ENCODE results near the gene LRRK1.

The LRRK1 gene

GRCh38 chr15:101108791-101109190 lies 189.6 kb downstream of the LRRK1 start:
- Histone ChIP-seq H3K27me3 (replicated peaks; ENCODE audit: control insufficient read depth, insufficient read depth, low read length) (no peaks in the 10 kb centered on the region; the same call in 1 of the 2 replicates), H3K36me3 (ENCODE audit: control insufficient read depth, insufficient read depth, low read length) (no peaks in the 10 kb centered on the region), H3K4me3 (replicated peaks; ENCODE audit: low read depth, low read length) (no peak overlapping the region)
- no peak for TF ChIP-seq CTCF (IDR thresholded peaks at IDR 0.05; ENCODE audit: insufficient read depth, low read length, poor library complexity, severe bottlenecking)
- no peak for DNase-seq (ENCODE audit: extremely low read depth, insufficient read length)

GRCh38 chr15:101110681-101111569 lies 191.8 kb downstream of the LRRK1 start:
- TF ChIP-seq CTCF (IDR thresholded peaks at IDR 0.05; ENCODE audit: insufficient read depth, low read length, poor library complexity, severe bottlenecking): no peak
- Histone ChIP-seq H3K27me3 (replicated peaks; ENCODE audit: control insufficient read depth, insufficient read depth, low read length) (no peaks in the 10 kb centered on the region; the same call in none of the 2 replicates), H3K4me3 (replicated peaks; ENCODE audit: low read depth, low read length) (no peak overlapping the region), H3K36me3 (ENCODE audit: control insufficient read depth, insufficient read depth, low read length) (no peaks in the 10 kb centered on the region)
- no peak for DNase-seq (ENCODE audit: extremely low read depth, insufficient read length)

GRCh38 chr15:101111570-101112262 lies 192.6 kb downstream of the LRRK1 start:
- H3K4me3 ChIP-seq (replicated peaks; ENCODE audit: low read depth, low read length): no peak overlapping the region
- no peaks in the 10 kb centered on the region; the same call in none of the 2 replicates for H3K27me3 ChIP-seq (replicated peaks; ENCODE audit: control insufficient read depth, insufficient read depth, low read length)
- TF ChIP-seq CTCF (IDR thresholded peaks at IDR 0.05; ENCODE audit: insufficient read depth, low read length, poor library complexity, severe bottlenecking): no peak
- no peak for DNase-seq (ENCODE audit: extremely low read depth, insufficient read length)
- no peaks in the 10 kb centered on the region for H3K36me3 ChIP-seq (ENCODE audit: control insufficient read depth, insufficient read depth, low read length)

- Histone ChIP-seq H3K27me3 (replicated peaks; ENCODE audit: control insufficient read depth, insufficient read depth, low read length) (no peaks in the 10 kb centered on the region; the same call in none of the 2 replicates), H3K4me3 (replicated peaks; ENCODE audit: low read depth, low read length) (no peak overlapping the region), H3K36me3 (ENCODE audit: control insufficient read depth, insufficient read depth, low read length) (no peaks in the 10 kb centered on the region)
- no peak for TF ChIP-seq CTCF (IDR thresholded peaks at IDR 0.05; ENCODE audit: insufficient read depth, low read length, poor library complexity, severe bottlenecking)
- DNase-seq (ENCODE audit: extremely low read depth, insufficient read length): no peak
These were observed 193.4 kb downstream of the LRRK1 start for GRCh38 chr15:101112336-101113113.

GRCh38 chr15:101113114-101114005 lies 194.2 kb downstream of the LRRK1 start:
- no peak for TF ChIP-seq CTCF (IDR thresholded peaks at IDR 0.05; ENCODE audit: insufficient read depth, low read length, poor library complexity, severe bottlenecking)
- no peak overlapping the region for H3K4me3 ChIP-seq (replicated peaks; ENCODE audit: low read depth, low read length)
- DNase-seq (ENCODE audit: extremely low read depth, insufficient read length): no peak
- H3K27me3 ChIP-seq (replicated peaks; ENCODE audit: control insufficient read depth, insufficient read depth, low read length): no peaks in the 10 kb centered on the region; the same call in none of the 2 replicates
- H3K36me3 ChIP-seq (ENCODE audit: control insufficient read depth, insufficient read depth, low read length): no peaks in the 10 kb centered on the region

Measured in GM06990 (cell line).